DOHH2 (cell line): ENCODE measurements around the gene ZNF367.

Experiments used
- H3F3A ChIP-seq: fragments of 200-600 bp; sonication (generic), shearing (Covaris generic); 2 replicates; pipeline ENCODE4 v1.6.0; 2016; ENCODE audit warnings: antibody characterized with exemption, mild to moderate bottlenecking; ENCODE audit not compliant: control insufficient read depth, insufficient read depth
- H3K27ac ChIP-seq: fragments of 200-600 bp; sonication (generic); 2 replicates; pipeline ENCODE4 v1.5.1; 2014; ENCODE audit warnings: low read depth, mild to moderate bottlenecking, low read length, moderate library complexity
- H3K27me3 ChIP-seq: fragments of 200-600 bp; sonication (generic); 2 replicates; pipeline ENCODE4 v1.6.1; 2014; ENCODE audit warnings: mild to moderate bottlenecking, low read length, mixed read lengths; ENCODE audit not compliant: control insufficient read depth
- H3K36me3 ChIP-seq: fragments of 200-600 bp; sonication (generic); 2 replicates; pipeline ENCODE4 v1.6.1; 2014; ENCODE audit warnings: mild to moderate bottlenecking, low read length, moderate library complexity, mixed read lengths; ENCODE audit not compliant: control insufficient read depth
- H3K4me1 ChIP-seq: fragments of 200-600 bp; sonication (generic); 2 replicates; pipeline ENCODE4 v1.6.1; 2014; ENCODE audit warnings: mild to moderate bottlenecking, low read length, mixed read lengths; ENCODE audit not compliant: control insufficient read depth
- H3K4me2 ChIP-seq: fragments of 200-600 bp; sonication (generic); 2 replicates; pipeline ENCODE4 v1.6.0; 2014; ENCODE audit warnings: mild to moderate bottlenecking, low read length, moderate library complexity
- H3K4me3 ChIP-seq: fragments of 200-600 bp; sonication (generic); 2 replicates; pipeline ENCODE4 v1.5.1; 2014; ENCODE audit warnings: mild to moderate bottlenecking, low read length, mixed read lengths
- H3K79me2 ChIP-seq: fragments of 200-600 bp; sonication (generic); 2 replicates; pipeline ENCODE4 v1.6.1; 2014; ENCODE audit warnings: mild to moderate bottlenecking, low read length, mixed read lengths; ENCODE audit not compliant: control insufficient read depth
- H3K9me2 ChIP-seq: fragments of 200-600 bp; sonication (generic); replicated peaks from 2 replicates; pipeline ENCODE4 v1.6.1; 2014; ENCODE audit warnings: mild to moderate bottlenecking, low read length, mixed read lengths; ENCODE audit not compliant: control insufficient read depth
- H3K9me3 ChIP-seq: fragments of 200-600 bp; sonication (generic); 2 replicates; pipeline ENCODE4 v1.6.1; 2014; ENCODE audit warnings: antibody characterized with exemption, low read length, mixed read lengths; ENCODE audit not compliant: control insufficient read depth, insufficient read depth
- H4K20me1 ChIP-seq: fragments of 200-600 bp; sonication (generic); 2 replicates; pipeline ENCODE4 v1.6.0; 2014; ENCODE audit warnings: low read depth, mild to moderate bottlenecking, antibody characterized with exemption, low read length, moderate library complexity; ENCODE audit not compliant: control insufficient read depth, insufficient read depth
- CTCF ChIP-seq: fragments of 200-600 bp; sonication (generic); IDR thresholded peaks from one replicate; pipeline ENCODE4 v1.5.1; 2014; ENCODE audit warnings: antibody characterized with exemption, mild to moderate bottlenecking, low read depth, low read length; ENCODE audit not compliant: poor library complexity, severe bottlenecking
- EZH2phosphoT487 ChIP-seq: fragments of 200-600 bp; sonication (generic); IDR thresholded peaks from 2 replicates; pipeline ENCODE4 v1.6.1; 2017; ENCODE audit warnings: borderline replicate concordance, mild to moderate bottlenecking, antibody characterized with exemption, low read length, moderate library complexity, mixed read lengths

Gene ZNF367

DNA sequence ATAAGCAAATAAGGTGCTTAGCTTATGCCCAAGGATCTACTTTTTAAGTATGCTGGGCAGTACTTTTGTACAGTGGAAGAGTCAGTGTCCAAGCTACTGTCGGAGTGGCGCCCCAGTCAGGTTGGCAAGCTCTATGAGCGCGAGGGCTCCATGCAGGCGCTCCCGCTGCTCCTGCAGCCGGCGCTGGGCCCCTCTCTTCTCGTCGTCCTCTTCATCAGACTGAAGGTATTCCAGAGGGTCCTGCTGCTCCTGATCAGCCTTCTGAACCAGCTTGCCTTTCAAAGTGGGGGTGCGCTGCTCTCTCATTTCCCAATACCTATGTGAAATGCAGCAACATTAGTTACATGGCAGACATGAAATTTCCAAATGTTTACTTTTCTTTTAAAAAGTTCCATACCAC lies 30.0 kb downstream of the ZNF367 start:
- Histone ChIP-seq H3K79me2 (0 out of 2 replicates have a peak, but pooled peaks cover 4% of the 10 kb centered on the region), H3K4me2 (no peak overlapping the region), H3K4me3 (no peak overlapping the region), H3K4me1 (no peaks in the 10 kb centered on the region), H3K27ac (no peak overlapping the region), H3K9me2 (no peaks in the 10 kb centered on the region), H4K20me1 (no peaks in the 10 kb centered on the region), H3K36me3 (peaks cover 84% of the 10 kb centered on the region), H3K27me3 (no peaks in the 10 kb centered on the region), H3K9me3 (no peaks in the 10 kb centered on the region), H3F3A (peaks cover 23% of the 10 kb centered on the region)
- TF ChIP-seq EZH2phosphoT487 (no peak), CTCF (no peak)

GRCh38 chr9:96386157-96386556 lies 32.0 kb downstream of the ZNF367 start:
- peaks cover 23% of the 10 kb centered on the region for H3F3A ChIP-seq
- H3K9me2 ChIP-seq = no peaks in the 10 kb centered on the region
- no peak overlapping the region for H3K27ac ChIP-seq
- no peaks in the 10 kb centered on the region for H3K4me1 ChIP-seq
- no peaks in the 10 kb centered on the region for H3K27me3 ChIP-seq
- no peak overlapping the region for H3K4me2 ChIP-seq
- H3K36me3 ChIP-seq = peaks cover 64% of the 10 kb centered on the region
- H3K4me3 ChIP-seq = no peak overlapping the region
- H4K20me1 ChIP-seq = no peaks in the 10 kb centered on the region; the same call in 1 of the 2 replicates
- TF ChIP-seq EZH2phosphoT487 (no peak), CTCF (no peak)
- H3K9me3 ChIP-seq = no peaks in the 10 kb centered on the region
- H3K79me2 ChIP-seq = no peaks in the 10 kb centered on the region

GRCh38 chr9:96383165-96383942 lies 34.8 kb downstream of the ZNF367 start, which contains the start of gene SLC35D2:
TSS of gene SLC35D2 (minus strand) at chr9:96383711. CDS start at chr9:96383634, 77 bp downstream.
- peaks cover 38% of the 10 kb centered on the region for H3K36me3 ChIP-seq
- H3K9me3 ChIP-seq = no peaks in the 10 kb centered on the region
- H3K27ac ChIP-seq = no peak within 1 kb of the TSS
- H3K79me2 ChIP-seq = no peaks in the 10 kb centered on the region
- peaks cover 23% of the 10 kb centered on the region for H3F3A ChIP-seq
- TF ChIP-seq EZH2phosphoT487 (no peak), CTCF (no peak)
- no peak within 1 kb of the TSS for H3K4me3 ChIP-seq
- no peaks in the 10 kb centered on the region; the same call in 1 of the 2 replicates for H4K20me1 ChIP-seq
- no peaks in the 10 kb centered on the region for H3K9me2 ChIP-seq
- H3K4me2 ChIP-seq = no peak within 1 kb of the TSS
- H3K27me3 ChIP-seq = no peaks in the 10 kb centered on the region
- H3K4me1 ChIP-seq = no peaks in the 10 kb centered on the region
